Aortic smooth muscle cell (primary cell): ENCODE measurements around the gene SESTD1. TPM values are rescaled to one million over a fixed set of nuclear protein-coding genes. Genes with fewer than 3 reads are reported as not detected.

Source experiments
- total RNA-seq: library from RNA; depleted of rRNA; stranded (reverse); fragments of >200 nt; gene quantifications from 2 replicates; pipeline ENCODE4 v1.2.3, GENCODE V29; 2014

The SESTD1 gene, protein sequence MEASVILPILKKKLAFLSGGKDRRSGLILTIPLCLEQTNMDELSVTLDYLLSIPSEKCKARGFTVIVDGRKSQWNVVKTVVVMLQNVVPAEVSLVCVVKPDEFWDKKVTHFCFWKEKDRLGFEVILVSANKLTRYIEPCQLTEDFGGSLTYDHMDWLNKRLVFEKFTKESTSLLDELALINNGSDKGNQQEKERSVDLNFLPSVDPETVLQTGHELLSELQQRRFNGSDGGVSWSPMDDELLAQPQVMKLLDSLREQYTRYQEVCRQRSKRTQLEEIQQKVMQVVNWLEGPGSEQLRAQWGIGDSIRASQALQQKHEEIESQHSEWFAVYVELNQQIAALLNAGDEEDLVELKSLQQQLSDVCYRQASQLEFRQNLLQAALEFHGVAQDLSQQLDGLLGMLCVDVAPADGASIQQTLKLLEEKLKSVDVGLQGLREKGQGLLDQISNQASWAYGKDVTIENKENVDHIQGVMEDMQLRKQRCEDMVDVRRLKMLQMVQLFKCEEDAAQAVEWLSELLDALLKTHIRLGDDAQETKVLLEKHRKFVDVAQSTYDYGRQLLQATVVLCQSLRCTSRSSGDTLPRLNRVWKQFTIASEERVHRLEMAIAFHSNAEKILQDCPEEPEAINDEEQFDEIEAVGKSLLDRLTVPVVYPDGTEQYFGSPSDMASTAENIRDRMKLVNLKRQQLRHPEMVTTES
- total RNA-seq: 34.6 and 67.1 TPM in 2 replicates

DNA sequence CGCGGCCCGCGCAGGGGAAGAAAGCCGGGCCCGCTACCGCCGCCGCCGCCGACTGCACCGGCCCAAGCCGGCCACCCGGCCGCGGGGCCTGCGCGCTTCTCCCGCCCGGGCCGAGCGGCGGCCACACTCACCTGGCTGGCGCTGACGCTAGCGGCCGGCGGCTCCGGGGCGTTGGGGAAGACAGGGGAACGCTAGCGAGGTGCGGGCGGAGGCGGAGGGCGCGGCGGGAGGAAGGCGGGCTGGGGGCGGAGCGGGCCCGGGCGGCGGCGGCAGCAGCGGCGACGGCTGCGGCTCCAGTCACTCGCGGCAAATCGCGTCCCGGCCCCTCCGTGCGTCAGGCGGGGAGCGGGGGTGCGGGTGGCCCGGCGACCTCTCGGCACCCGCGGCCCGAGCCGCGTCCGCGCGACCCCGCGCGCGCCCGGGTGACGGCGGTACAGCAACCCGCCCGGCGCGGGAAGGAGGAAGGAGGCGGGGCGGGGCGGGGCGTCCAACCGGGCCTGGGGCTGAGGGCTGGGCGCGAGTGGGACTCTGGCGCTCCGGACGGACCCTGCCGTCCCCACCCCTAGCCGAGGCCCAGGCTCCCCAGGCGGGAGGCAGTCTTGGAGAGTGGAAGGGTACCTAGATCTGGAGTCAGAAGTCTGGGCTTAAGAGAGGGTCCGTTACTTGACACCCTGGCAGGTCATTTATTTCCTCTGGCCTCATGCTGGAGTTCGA, at the start of gene SESTD1:
SESTD1 (minus strand) TSS at position 465 of the 714 bp plus-strand sequence. CDS start 72,991 bp downstream, outside the sequence.

Other genes starting within 250 kb of the SESTD1 start
- 2.6 and 7.9 TPM in 2 replicates for gene CCDC141, start 214.7 kb downstream of the SESTD1 start, total RNA-seq